IPS-18c (cell line): ENCODE data around the gene DYNC1LI2.
"Not testable (repeated sequence)": the region's sequence is repeated elsewhere in the genome, so short reads cannot be mapped to it uniquely, and the experiment has no call there.

Source experiments
- H3K4me3 ChIP-seq: 2 replicates; pipeline ENCODE4 v1.7.0; 2013; ENCODE audit warnings: low read depth, mild to moderate bottlenecking, low read length, moderate library complexity; ENCODE audit not compliant: insufficient read depth
- H3K9me3 ChIP-seq: one replicate; pipeline ENCODE4 v1.6.1; 2013; ENCODE audit warnings: mild to moderate bottlenecking, low read length, moderate library complexity; ENCODE audit not compliant: control insufficient read depth, insufficient read depth

Gene DYNC1LI2

DNA sequence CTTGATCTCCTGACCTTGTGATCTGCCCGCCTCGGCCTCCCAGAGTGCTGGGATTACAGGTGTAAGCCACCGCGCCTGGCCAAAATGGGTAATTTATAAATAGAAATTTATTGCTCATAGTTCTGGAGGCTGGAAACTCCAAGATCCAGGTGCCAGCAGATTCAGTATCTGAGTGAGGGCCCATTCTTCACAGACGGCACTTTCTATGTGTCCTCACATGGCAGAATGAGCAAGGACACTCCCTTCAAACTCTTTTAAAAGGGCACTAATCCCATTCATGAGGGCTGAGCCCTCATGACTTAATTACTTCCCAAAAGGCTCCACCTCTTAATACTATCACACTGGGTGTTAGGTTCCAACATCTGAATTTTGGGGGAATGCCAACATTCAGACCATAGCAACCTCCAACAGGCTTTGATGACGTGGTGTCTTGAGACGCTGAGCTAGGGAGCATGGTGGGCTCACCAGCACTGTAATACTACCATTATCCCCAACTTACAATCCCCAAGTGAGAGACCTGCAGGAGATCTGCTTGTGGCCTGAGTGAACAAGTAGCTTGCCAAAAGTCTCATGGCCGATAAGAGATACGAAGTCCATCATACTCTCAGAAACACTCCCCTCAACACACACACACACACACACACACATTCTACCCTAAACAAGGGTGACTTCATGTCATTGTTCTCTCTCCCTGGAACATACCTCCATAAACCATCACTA lies 63.3 kb downstream of the DYNC1LI2 start:
- no peaks in the 10 kb centered on the region for H3K9me3 ChIP-seq
- H3K4me3 ChIP-seq: no peak overlapping the region

DNA sequence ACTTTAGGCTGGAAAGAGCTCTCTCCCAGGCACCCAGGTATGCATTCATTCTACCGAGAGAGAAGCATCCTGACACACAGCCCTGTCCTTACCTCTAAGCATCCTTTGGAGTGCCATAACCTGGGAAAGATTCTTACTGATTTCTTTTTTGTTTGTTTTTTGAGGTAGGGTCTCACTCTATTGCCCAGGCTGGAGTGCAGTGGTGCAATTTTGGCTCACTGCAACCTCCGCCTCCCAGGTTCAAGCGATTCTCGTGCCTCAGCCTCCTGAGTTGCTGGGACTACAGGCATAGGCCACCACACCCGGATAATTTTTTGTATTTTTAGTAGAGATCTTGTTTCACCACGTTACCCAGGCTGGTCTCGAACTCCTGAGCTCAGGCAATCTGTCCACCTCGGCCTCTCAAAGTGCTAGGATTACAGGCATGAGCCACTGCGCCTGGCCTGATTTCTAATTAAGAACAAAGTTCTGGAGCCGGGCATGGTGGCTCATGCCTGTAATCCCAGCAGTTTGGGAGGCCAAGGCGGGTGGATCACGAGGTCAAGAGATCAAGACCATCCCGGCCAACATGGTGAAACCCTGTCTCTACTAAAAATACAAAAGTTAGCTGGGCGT lies 65.8 kb downstream of the DYNC1LI2 start:
- H3K4me3 ChIP-seq, H3K9me3 ChIP-seq: not testable (repeated sequence)

DNA sequence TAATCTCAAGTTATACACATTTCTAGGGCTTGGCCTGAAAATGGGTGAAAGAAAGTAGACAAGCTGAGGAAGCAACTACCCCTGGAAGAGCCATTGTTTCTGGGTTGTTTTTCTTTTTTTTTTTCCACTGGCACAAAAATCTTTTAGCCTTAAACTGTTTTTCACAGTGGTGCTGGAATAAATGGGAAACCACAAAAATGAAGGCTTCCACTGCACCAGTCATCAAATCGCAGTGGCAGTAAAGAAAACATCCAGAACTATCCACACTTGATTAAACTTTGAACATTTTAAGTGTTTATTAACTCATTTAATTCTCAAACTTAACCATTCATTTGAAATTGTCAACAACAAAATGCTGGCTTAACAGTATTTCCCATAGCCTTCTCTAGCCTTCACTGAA lies 69.1 kb downstream of the DYNC1LI2 start:
- H3K4me3 ChIP-seq: no peak overlapping the region
- H3K9me3 ChIP-seq: no peaks in the 10 kb centered on the region

DNA sequence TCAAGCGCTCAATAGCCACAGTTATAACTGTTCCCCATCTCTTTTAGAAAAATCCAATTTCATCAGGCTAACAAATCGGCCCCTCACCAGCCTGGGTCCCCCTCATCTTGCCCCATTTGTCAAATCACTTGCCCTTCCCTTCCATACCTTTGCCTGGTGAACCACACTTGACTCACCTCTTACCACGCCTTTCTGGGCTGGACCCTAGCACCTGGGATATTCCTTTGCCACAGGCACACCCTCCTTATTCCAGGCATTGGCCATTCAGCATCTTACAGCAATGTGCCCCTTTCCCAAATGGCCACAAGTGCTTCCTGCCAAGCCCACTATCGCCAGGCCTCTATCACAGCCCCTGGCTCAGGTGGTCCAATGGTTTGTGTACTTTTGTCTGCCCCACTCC lies 69.7 kb downstream of the DYNC1LI2 start:
- Histone ChIP-seq H3K9me3 (no peaks in the 10 kb centered on the region), H3K4me3 (no peak overlapping the region)

DNA sequence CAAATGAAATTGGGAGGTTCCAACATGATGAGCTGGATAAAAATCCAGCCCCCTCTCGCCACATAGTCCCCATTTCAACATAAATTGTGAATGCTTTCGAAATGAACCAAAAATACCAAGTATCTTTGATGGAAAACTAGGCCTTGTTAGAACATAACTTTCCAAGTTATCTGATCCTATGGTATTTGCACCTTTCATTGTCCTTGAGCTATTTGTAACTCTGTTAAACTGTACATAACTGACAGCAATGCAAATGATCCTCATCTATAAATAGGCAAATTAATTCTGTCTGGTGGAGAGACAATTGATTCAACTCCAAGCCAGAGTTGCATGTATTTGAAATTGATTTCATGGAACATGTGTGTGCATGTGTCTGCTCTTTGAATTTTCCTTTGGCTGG lies 73.1 kb downstream of the DYNC1LI2 start:
- H3K4me3 ChIP-seq: no peak overlapping the region

DNA sequence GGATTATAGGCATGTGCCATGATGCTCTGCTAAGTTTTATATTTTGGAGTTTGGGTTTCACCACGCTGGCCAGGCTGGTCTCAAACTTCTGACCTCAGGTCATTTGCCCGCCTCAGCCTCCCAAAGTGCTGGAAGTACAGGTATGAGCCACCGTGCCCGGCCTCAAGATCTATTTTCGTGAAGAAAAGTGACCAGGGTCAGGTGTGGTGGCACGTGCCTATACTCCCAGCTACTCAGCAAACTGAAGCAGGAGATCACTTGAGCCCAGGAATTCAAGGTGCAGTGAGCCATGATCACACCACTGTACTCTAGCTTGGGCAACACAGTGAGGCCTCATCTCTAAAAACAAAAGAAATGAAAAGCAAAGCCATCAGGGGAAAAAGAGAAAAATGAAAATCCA lies 73.6 kb downstream of the DYNC1LI2 start:
- Histone ChIP-seq H3K9me3 (no peaks in the 10 kb centered on the region), H3K4me3 (no peak overlapping the region)

More for the DNA sequence above, 73.1 kb downstream of the DYNC1LI2 start:
- H3K9me3 ChIP-seq: no peaks in the 10 kb centered on the region

DNA sequence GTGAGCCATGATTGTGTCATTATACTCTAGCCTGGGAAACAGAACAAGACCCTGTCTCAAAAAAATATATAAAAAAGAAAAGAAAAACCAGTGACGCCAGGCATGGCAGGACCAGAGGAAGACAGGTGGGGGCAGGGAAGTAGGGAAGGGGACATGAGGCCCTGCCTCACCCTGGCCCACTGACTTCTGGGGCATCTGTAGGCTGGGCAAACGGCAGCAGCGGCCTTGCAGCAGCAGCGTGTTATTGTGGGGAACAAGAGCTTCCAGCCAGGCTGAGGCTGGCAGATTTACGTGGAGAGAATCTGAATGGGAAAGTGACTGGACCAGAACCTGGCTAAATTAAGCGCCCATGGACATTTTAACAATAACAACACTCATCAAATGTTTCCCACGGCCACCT lies 74.2 kb downstream of the DYNC1LI2 start:
- H3K4me3 ChIP-seq: no peak overlapping the region

DNA sequence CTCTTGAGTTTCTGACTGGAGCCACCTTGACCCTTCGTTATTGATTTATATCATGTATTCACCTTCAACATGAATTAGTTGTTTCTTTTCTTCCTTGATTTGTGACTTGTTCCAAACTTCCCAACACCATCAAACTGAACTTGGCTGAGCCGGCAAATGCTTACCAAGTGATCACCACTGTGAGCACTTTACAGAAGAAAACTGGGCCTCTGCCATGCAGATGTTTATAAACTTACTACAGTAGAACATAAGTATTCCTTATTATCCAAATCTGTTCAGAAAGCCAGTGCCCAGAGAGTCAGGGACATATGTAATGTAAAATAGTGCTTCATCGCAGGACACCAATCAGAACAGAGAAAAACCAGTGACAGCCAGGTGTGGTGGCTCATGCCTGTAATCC lies 74.8 kb downstream of the DYNC1LI2 start:
- H3K4me3 ChIP-seq: no peak overlapping the region
- H3K9me3 ChIP-seq: no peaks in the 10 kb centered on the region

More for the DNA sequence above, 74.2 kb downstream of the DYNC1LI2 start:
- H3K9me3 ChIP-seq: no peaks in the 10 kb centered on the region

DNA sequence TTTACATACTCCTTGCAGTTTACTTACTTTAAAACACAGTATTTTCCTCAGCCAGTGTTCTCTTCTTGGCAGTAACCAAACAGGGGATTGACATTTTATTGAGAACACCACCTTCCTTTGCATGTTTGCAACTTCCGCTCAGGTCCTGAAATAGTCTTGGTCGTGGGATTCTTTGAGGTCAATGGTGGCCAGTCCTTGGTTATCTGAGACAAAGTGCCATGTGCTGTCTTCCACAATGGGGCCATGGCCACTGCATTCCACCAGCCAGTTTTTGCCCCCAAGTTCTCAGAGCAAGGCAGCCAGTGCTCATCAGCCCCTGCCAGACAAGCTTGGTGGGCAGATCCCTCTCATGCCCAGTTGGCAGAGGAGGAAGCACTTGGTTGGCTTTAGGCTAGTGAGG lies 77.7 kb downstream of the DYNC1LI2 start:
- Histone ChIP-seq H3K9me3 (no peaks in the 10 kb centered on the region), H3K4me3 (no peak overlapping the region)
